ENCODE data around the gene AGBL1. TPM values are rescaled to one million over a fixed set of nuclear protein-coding genes. Genes with fewer than 3 reads are reported as not detected.

The AGBL1 gene
- total and polyA plus RNA-seq, 2 donors (not counting 3 experiments of a cell fraction or from before 2014, with no cell fraction given), result not detected

- H2AFZ ChIP-seq (ENCODE audit: low read depth, low read length), result no peak overlapping the region
- DNase-seq (ENCODE audit: low read depth, low spot score) (no peak), FAIRE-seq (no peak)
- peaks cover 3% of the 10 kb centered on the region for H3K9me3 ChIP-seq (replicated peaks; ENCODE audit: control insufficient read depth, insufficient read depth, low read length)
- no TSS peak for BruUV-seq (replicated peaks)
- H3K9me1 ChIP-seq (replicated peaks; ENCODE audit: control insufficient read depth, extremely low read depth, insufficient read depth, low read length), result no peaks in the 10 kb centered on the region
- TF ChIP-seq, protein P1, sequence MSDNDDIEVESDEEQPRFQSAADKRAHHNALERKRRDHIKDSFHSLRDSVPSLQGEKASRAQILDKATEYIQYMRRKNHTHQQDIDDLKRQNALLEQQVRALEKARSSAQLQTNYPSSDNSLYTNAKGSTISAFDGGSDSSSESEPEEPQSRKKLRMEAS (IDR thresholded peaks at IDR 0.05; ENCODE audit: insufficient read depth, insufficient read length), result no peak
- no peak for TF ChIP-seq POLR2A (IDR thresholded peaks at IDR 0.05; ENCODE audit: low read depth, low read length)
- no peak for TF ChIP-seq EZH2 (IDR thresholded peaks at IDR 0.05; ENCODE audit: borderline replicate concordance, low read depth, low read length, severe bottlenecking)
- TF ChIP-seq, protein P2, sequence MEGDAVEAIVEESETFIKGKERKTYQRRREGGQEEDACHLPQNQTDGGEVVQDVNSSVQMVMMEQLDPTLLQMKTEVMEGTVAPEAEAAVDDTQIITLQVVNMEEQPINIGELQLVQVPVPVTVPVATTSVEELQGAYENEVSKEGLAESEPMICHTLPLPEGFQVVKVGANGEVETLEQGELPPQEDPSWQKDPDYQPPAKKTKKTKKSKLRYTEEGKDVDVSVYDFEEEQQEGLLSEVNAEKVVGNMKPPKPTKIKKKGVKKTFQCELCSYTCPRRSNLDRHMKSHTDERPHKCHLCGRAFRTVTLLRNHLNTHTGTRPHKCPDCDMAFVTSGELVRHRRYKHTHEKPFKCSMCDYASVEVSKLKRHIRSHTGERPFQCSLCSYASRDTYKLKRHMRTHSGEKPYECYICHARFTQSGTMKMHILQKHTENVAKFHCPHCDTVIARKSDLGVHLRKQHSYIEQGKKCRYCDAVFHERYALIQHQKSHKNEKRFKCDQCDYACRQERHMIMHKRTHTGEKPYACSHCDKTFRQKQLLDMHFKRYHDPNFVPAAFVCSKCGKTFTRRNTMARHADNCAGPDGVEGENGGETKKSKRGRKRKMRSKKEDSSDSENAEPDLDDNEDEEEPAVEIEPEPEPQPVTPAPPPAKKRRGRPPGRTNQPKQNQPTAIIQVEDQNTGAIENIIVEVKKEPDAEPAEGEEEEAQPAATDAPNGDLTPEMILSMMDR (IDR thresholded peaks at IDR 0.05; ENCODE audit: extremely low read depth in 1 of 2, insufficient read depth in 1 of 2, low read depth in 1 of 2, low read length in 2 of 2), result no peak
- TF ChIP-seq MYC (IDR thresholded peaks at IDR 0.05; ENCODE audit: low read depth, low read length), result no peak
- TF ChIP-seq FOS (IDR thresholded peaks at IDR 0.05; ENCODE audit: borderline replicate concordance, insufficient read depth, low read length), result no peak
- TF ChIP-seq POLR2AphosphoS5 (IDR thresholded peaks at IDR 0.05; ENCODE audit: insufficient read depth, low read depth, low read length), result no peak
- no peak for TF ChIP-seq GATA2 (IDR thresholded peaks at IDR 0.05; ENCODE audit: insufficient read depth, insufficient read length, low read depth, low read length)
- no peak for TF ChIP-seq JUN (IDR thresholded peaks at IDR 0.05; ENCODE audit: borderline replicate concordance, insufficient read depth, insufficient read length, low read depth)
- H3K79me2 ChIP-seq (ENCODE audit: control insufficient read depth, insufficient read depth, low read length), result no peaks in the 10 kb centered on the region
- ChIA-PET CTCF (no interaction called here), POLR2A (interaction anchor here (0.6 kb wide), 1 partner anchor 1630 kb away, joined by 4 read pairs; no protein-coding TSS in a partner anchor)
- no peaks in the 10 kb centered on the region for H3K27me3 ChIP-seq (ENCODE audit: control insufficient read depth in 2 of 2, insufficient read depth in 2 of 2, low read length in 2 of 2)
- no peak overlapping the region for H3K9ac ChIP-seq (replicated peaks; ENCODE audit: extremely low read depth, insufficient read depth, low read length)
- no peak overlapping the region for H3K4me3 ChIP-seq (replicated peaks in 1 of 3; ENCODE audit: insufficient read depth in 1 of 3, low read depth in 1 of 3, low read length in 3 of 3)
- no peaks in the 10 kb centered on the region for H3K36me3 ChIP-seq (ENCODE audit: control insufficient read depth in 2 of 2, extremely low read depth in 1 of 2, insufficient read depth in 2 of 2, low read length in 2 of 2)
- no peaks in the 10 kb centered on the region for H4K20me1 ChIP-seq (replicated peaks; ENCODE audit: control insufficient read depth, extremely low read depth, insufficient read depth, low read length)
- intact Hi-C loops (cut with micrococcal nuclease) (no loop called here), dilution Hi-C loops (cut with MboI; ENCODE audit: extremely low pct_ligation_motif_present, low sequenced_read_pairs) (no loop called here)
- no peaks in the 10 kb centered on the region for H3K4me1 ChIP-seq (ENCODE audit: control insufficient read depth, extremely low read depth, insufficient read depth, low read length)
- H3K4me2 ChIP-seq (ENCODE audit: insufficient read depth, low read length), result no peak overlapping the region
- H3K27ac ChIP-seq (ENCODE audit: insufficient read depth, low read depth, low read length), result no peak overlapping the region
Measured at GRCh38 chr15:86481720-86482119, 402.0 kb downstream of the AGBL1 start.

All from endothelial cell of umbilical vein (primary cell).